HL-60 (cell line): Measurements from ENCODE around the gene ZNF792.

Source experiments
- DNase-seq, 2 experiments: peaks; one replicate each; pipeline ENCODE4 v3.0.0-alpha.2; 2010 to 2020; ENCODE audit warnings: low read depth in 1 of 2, low spot score in 1 of 2
- H3K27ac ChIP-seq: fragments of 250-450 bp; sonication (Bioruptor Pico); replicated peaks from 2 replicates; pipeline ENCODE4 v1.5.1; 2020; ENCODE audit warnings: mild to moderate bottlenecking, moderate library complexity
- H3K27me3 ChIP-seq: fragments of 250-450 bp; sonication (Bioruptor Pico); 2 replicates; pipeline ENCODE4 v1.5.1; 2021; ENCODE audit warnings: mild to moderate bottlenecking, moderate library complexity; ENCODE audit not compliant: insufficient read depth, poor library complexity, severe bottlenecking
- H3K4me3 ChIP-seq: replicated peaks from 2 replicates; pipeline ENCODE4 v1.5.1; 2011; ENCODE audit warnings: mild to moderate bottlenecking, control low read depth, low read length; ENCODE audit not compliant: insufficient read depth
- CTCF ChIP-seq: IDR thresholded peaks from one replicate; pipeline ENCODE4 v1.5.1; 2011; ENCODE audit warnings: low read length, control low read depth, inconsistent platforms; ENCODE audit not compliant: insufficient read depth
- GABPA ChIP-seq: IDR thresholded peaks from 2 replicates; pipeline ENCODE4 v1.6.1; 2012; ENCODE audit warnings: low read depth
- POLR2AphosphoS5 ChIP-seq: IDR thresholded peaks from 2 replicates; pipeline ENCODE4 v1.6.1; 2012; ENCODE audit warnings: low read depth
- REST ChIP-seq: IDR thresholded peaks from 2 replicates; pipeline ENCODE4 v1.6.1; 2012; ENCODE audit warnings: low read depth; ENCODE audit not compliant: insufficient replicate concordance
- SPI1 ChIP-seq: IDR thresholded peaks from 2 replicates; pipeline ENCODE4 v1.6.1; 2012; ENCODE audit warnings: low read depth, mild to moderate bottlenecking, borderline replicate concordance

Gene ZNF792

GRCh38 chr19:34982275-34982674 lies 18.2 kb upstream of the ZNF792 start:
- H3K27me3 ChIP-seq: no peaks in the 10 kb centered on the region
- H3K4me3 ChIP-seq: no peak overlapping the region
- no peak for TF ChIP-seq GABPA
- no peak for TF ChIP-seq SPI1
- no peak for TF ChIP-seq POLR2AphosphoS5
- DNase-seq: no peak
- no peak overlapping the region for H3K27ac ChIP-seq

- no peak overlapping the region for H3K27ac ChIP-seq
- TF ChIP-seq POLR2AphosphoS5 (no peak), GABPA (no peak), REST (no peak), CTCF (no peak), SPI1 (no peak)
- no peak overlapping the region for H3K4me3 ChIP-seq
- no peak for DNase-seq
- H3K27me3 ChIP-seq: no peaks in the 10 kb centered on the region
Measured at GRCh38 chr19:34979819-34980640, 16.0 kb upstream of the ZNF792 start.

- Histone ChIP-seq H3K4me3 (no peak overlapping the region), H3K27ac (no peak overlapping the region), H3K27me3 (no peaks in the 10 kb centered on the region)
- DNase-seq: no peak
- TF ChIP-seq SPI1 (no peak), REST (no peak)
Measured at GRCh38 chr19:34976611-34977010, 12.6 kb upstream of the ZNF792 start.

- H3K4me3 ChIP-seq: no peak overlapping the region
- TF ChIP-seq CTCF: no peak
- TF ChIP-seq GABPA: no peak
- no peak for TF ChIP-seq REST
- TF ChIP-seq POLR2AphosphoS5: no peak
- no peak for TF ChIP-seq SPI1
Measured at GRCh38 chr19:34975056-34975455, 11.0 kb upstream of the ZNF792 start.

More at GRCh38 chr19:34975056-34975455, 11.0 kb upstream of the ZNF792 start:
- Histone ChIP-seq H3K27me3 (no peaks in the 10 kb centered on the region), H3K27ac (no peak overlapping the region)
- no peak for DNase-seq
